GM18526 (cell line): ENCODE measurements around the gene FSTL5.

Experiments
- POLR2A ChIP-seq: IDR thresholded peaks from 3 replicates; pipeline ENCODE4 v1.6.1; 2011; ENCODE audit not compliant: insufficient read length; ENCODE audit errors: extremely low read depth

The FSTL5 gene

DNA sequence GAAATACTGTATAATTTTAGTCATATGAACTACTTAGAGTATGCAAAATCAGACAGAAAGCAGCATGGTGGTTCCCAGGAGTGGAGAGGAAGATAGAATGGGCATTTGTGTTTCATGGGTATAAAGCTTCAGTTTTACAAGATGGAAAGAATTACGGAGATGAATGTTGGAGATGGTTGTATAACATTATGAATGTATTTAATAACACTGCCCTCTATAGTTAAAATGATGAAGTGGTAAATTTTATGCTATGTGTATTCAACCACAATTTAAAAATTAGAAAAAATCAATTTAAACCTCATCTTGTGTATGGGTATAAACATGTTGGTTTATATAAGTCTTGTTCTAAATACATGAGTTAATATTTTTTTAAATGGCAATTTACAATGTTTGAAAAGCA lies 521.1 kb downstream of the FSTL5 start:
- TF ChIP-seq POLR2A, result no peak

- TF ChIP-seq POLR2A, result no peak
Observed at GRCh38 chr4:161629694-161630441, 533.9 kb downstream of the FSTL5 start.

DNA sequence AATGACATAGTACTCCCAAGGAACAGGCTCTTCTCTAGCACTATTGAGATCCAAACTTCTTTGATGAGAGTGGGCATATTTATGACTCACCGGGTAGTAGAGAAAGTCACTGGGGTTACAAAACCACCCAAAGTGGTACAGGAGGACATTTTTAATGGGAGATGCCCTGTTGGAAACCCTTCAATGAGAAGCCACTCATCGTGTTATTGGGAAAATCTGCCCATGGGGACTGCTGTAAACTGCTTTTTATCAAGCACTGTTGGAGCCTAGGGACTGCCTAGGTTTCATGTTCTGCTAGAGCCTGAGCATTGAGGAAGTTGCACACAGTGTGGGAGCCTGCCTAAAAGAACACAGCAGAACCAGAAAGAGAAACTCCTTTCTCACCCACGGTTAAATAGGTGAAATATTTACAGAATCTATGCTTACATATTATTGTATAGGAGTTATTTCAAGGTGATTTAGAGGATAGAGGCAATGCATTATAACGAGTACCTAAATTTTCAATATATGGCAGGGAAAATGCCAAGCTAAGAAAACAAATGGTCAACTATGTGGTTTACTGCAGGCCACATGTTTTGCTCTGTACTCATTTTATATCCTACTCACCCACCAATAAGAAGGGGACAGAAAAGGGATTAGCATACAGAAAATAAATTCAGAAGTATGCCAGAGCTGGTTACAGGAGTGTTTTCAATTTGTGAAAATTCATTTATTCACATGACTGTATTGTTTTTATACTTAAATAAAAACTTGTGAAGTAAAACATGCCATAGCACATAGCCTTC lies 559.1 kb downstream of the FSTL5 start:
- TF ChIP-seq POLR2A, result no peak

GRCh38 chr4:161601011-161601410 lies 562.8 kb downstream of the FSTL5 start:
- TF ChIP-seq POLR2A, result no peak

- no peak for TF ChIP-seq POLR2A
Observed at GRCh38 chr4:161595230-161595771, 568.5 kb downstream of the FSTL5 start.

DNA sequence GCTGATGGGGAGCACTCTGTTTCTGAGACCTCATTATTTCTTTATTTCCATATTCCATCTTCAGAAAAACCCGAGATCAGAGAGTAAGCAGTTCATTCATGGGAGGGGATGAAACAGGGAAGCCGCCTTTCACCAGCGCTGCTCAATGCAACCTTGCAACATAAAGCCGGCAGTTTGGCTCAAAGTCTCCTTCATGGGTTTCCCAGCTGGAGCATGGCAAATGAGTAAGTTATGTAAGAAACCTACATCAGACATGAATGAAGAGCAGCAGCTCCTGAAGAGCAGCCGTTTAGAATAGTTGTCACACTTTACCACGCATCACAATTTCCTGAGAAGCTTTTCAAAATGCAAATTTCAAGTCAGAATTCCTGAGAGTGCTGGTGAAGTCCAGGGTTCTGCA lies 578.8 kb downstream of the FSTL5 start:
- no peak for TF ChIP-seq POLR2A

DNA sequence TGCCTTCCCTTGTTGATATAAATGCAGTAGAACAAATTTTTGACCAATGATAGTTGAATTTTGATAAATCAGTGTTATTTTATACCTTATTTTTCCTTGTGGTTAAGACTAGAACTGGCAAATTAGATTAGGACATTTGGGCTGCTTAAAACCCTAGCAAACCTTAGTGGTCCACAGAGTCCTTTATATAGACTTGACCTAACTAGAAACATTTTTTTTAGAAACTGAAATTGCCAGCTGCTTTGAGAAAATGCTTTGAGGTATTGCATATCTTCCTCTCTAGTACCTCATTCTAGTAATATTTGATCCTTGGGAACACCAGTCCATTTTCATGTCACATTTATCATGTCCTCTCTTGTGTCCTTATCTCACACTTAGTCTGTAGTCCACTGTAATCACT lies 580.3 kb downstream of the FSTL5 start:
- no peak for TF ChIP-seq POLR2A

- TF ChIP-seq POLR2A, result no peak
Observed at GRCh38 chr4:161581262-161582230, 582.3 kb downstream of the FSTL5 start.

GRCh38 chr4:161577579-161578301 lies 586.1 kb downstream of the FSTL5 start:
- TF ChIP-seq POLR2A, result no peak

- TF ChIP-seq POLR2A, result no peak
Observed at GRCh38 chr4:161573836-161574235, 590.0 kb downstream of the FSTL5 start.

GRCh38 chr4:161564230-161564834 lies 599.5 kb downstream of the FSTL5 start:
- no peak for TF ChIP-seq POLR2A

DNA sequence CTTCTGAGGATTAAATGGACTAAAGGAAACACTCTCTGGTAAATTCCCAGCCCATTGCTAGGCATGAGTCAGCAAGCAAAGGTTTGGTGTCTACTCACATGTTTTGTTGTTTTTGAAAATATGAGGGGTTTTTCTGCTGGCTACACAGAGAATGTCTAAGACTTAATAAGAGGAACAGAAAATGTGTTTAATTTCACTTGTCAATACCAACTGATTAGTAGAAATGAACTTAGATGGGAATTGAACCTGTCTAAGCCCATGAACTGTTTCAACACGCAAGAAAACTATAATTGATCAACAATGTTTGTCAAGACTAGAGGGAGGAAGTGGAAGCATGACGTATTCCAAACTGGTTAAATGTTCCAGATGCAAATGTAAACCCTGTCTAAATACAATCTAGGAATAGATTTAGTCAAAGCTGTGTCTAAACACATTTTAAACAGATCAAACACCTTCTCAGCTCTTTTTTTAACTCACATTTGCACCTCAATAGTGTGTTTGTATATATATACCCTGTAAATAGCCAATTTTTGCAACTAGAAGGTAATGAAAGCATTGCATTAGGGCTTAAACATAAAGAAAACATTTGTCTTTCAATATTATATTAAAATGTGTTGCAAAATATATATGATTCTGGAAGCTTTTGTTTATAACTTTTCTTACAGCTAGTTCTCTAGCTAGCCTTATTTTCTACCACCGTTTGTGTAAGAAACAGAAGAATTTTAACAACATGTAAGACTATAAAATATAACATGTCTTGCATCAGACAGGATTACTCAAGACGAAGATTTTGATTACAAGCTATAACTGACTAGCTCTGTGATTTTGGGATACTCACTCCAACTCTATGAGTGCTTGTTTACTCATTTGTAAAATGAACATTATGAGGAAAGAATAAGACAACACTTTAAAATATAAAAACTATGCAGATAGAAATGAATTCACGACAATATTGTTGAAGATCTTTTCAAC lies 607.8 kb downstream of the FSTL5 start:
- TF ChIP-seq POLR2A, result no peak

- TF ChIP-seq POLR2A, result no peak
Observed at GRCh38 chr4:161554372-161554990, 609.3 kb downstream of the FSTL5 start.

GRCh38 chr4:161546902-161547301 lies 616.9 kb downstream of the FSTL5 start:
- no peak for TF ChIP-seq POLR2A
